Neural progenitor cell (in vitro differentiated cells): ENCODE data around the gene PTPN11.

Experiments used
- CTCF ChIP-seq: fragments of 200-600 bp; sonication (generic); IDR thresholded peaks from 2 replicates; pipeline ENCODE4 v1.5.1; 2017; ENCODE audit warnings: antibody characterized with exemption, mild to moderate bottlenecking
- EZH2 ChIP-seq: fragments of 200-600 bp; sonication (generic); IDR thresholded peaks from 2 replicates; pipeline ENCODE4 v1.6.1; 2017; ENCODE audit warnings: antibody characterized with exemption, mild to moderate bottlenecking, moderate library complexity
- EZH2phosphoT487 ChIP-seq: fragments of 200-600 bp; sonication (generic); IDR thresholded peaks from 2 replicates; pipeline ENCODE4 v1.6.1; 2017; ENCODE audit warnings: antibody characterized with exemption

- TF ChIP-seq CTCF, result no peak
- no peak for TF ChIP-seq EZH2
- no peak for TF ChIP-seq EZH2phosphoT487
Measured at GRCh38 chr12:112370868-112371510, 47.8 kb upstream of the PTPN11 start.
